HepG2 (cell line): ENCODE results near the gene THSD8. TPM values are rescaled to one million over a fixed set of nuclear protein-coding genes. Genes with fewer than 3 reads are reported as not detected.

Experiments
- BCLAF1 ChIP-seq: fragments of 450-650 bp; IDR thresholded peaks from 2 replicates; pipeline ENCODE4 v1.6.1; 2017; ENCODE audit warnings: mild to moderate bottlenecking
- GATAD2A ChIP-seq: IDR thresholded peaks from 2 replicates; pipeline ENCODE4 v1.6.1; 2016
- HNF4G ChIP-seq, 2 experiments: sonication (generic) in 1 of 2; formaldehyde crosslinking in 1 of 2; IDR thresholded peaks; 2 replicates each; pipeline versions ENCODE4 v1.4.0 to v1.6.1; 2011 to 2020; ENCODE audit warnings: borderline replicate concordance in 2 of 2, low read depth in 2 of 2, mild to moderate bottlenecking in 2 of 2, low read length in 1 of 2, missing genetic modification reagents in 1 of 2, moderate library complexity in 1 of 2
- KDM1A ChIP-seq: IDR thresholded peaks from 2 replicates; pipeline ENCODE4 v1.6.1; 2016; ENCODE audit warnings: missing compliant biosample characterization
- LBX2 ChIP-seq: sonication (generic); formaldehyde crosslinking; IDR thresholded peaks from 2 replicates; pipeline ENCODE4 v1.5.0; 2020; ENCODE audit warnings: missing genetic modification reagents, mild to moderate bottlenecking, borderline replicate concordance
- MLXIP ChIP-seq: sonication (generic); formaldehyde crosslinking; IDR thresholded peaks from 2 replicates; pipeline ENCODE4 v1.9.0; 2021; ENCODE audit warnings: missing genetic modification reagents, borderline replicate concordance
- NKX3-1 ChIP-seq: sonication (generic); formaldehyde crosslinking; IDR thresholded peaks from 2 replicates; pipeline ENCODE4 v1.5.0; 2020; ENCODE audit warnings: missing genetic modification reagents
- SNAPC5 ChIP-seq: sonication (generic); formaldehyde crosslinking; IDR thresholded peaks from 2 replicates; pipeline ENCODE4 v1.8.1; 2023; ENCODE audit warnings: mild to moderate bottlenecking, missing genetic modification reagents, borderline replicate concordance
- ZBTB49 ChIP-seq: sonication (generic); formaldehyde crosslinking; IDR thresholded peaks from 2 replicates; pipeline ENCODE4 v1.4.0; 2020; ENCODE audit warnings: missing genetic modification reagents, borderline replicate concordance
- ZNF841 ChIP-seq: sonication (generic); formaldehyde crosslinking; IDR thresholded peaks from 2 replicates; pipeline ENCODE4 v1.8.1; 2023; ENCODE audit warnings: missing genetic modification reagents, borderline replicate concordance
- polyA plus RNA-seq, 8 experiments: library from polyadenylated mRNA; depleted of rRNA in 3 of 8; stranded (reverse) in 7 of 8; unstranded in 1 of 8; fragments of >200 nt; fragmentation: Illumina TruSeq in 4 of 8; extraction: Trizol in 4 of 8; gene quantifications; 2 replicates each; pipeline versions ENCODE4 v1.2.1 to v1.2.3, GENCODE V29; 2011 to 2016; ENCODE audit warnings: low read depth in 4 of 8, missing spikeins in 1 of 8, mixed read lengths in 1 of 8; ENCODE audit not compliant: insufficient read depth in 1 of 8
- total RNA-seq, 5 experiments: library from RNA; depleted of rRNA; stranded (reverse); fragments of >200 nt; fragmentation: Illumina TruSeq; extraction: Trizol; gene quantifications; 2 replicates each; pipeline ENCODE4 v1.2.3, GENCODE V29; 2016; ENCODE audit warnings: low read depth in 1 of 5
- TF ChIP-seq, protein P1 (sequence below): sonication (generic); formaldehyde crosslinking; IDR thresholded peaks from 2 replicates; pipeline ENCODE4; 2020; ENCODE audit warnings: missing genetic modification reagents, mild to moderate bottlenecking, borderline replicate concordance
- TF ChIP-seq, protein P2 (sequence below): sonication (generic); formaldehyde crosslinking; IDR thresholded peaks from 2 replicates; pipeline ENCODE4 v1.8.1; 2023; ENCODE audit warnings: missing genetic modification reagents, mild to moderate bottlenecking, borderline replicate concordance

The THSD8 gene
- total and polyA plus RNA-seq, 2 of the 13 experiments (the other 11 are each of a cell fraction or from before 2014, with no cell fraction given), result 4.8 to 14.9 TPM

- TF ChIP-seq BCLAF1 (no peak), LBX2 (no peak), MLXIP (no peak), NKX3-1 (0 out of 2 replicates have a peak, but pooled peaks have one; percentile 68), GATAD2A (peak; percentile 59), HNF4G (IDR thresholded peaks at IDR 0.05; ENCODE audit: borderline replicate concordance, low read depth, low read length) (0 out of 2 replicates have a peak, but pooled peaks have one; percentile 39), HNF4G (CRISPR knock-in tag; IDR thresholded peaks at IDR 0.05; ENCODE audit: borderline replicate concordance, low read depth) (0 out of 2 replicates have a peak, but pooled peaks have one; percentile 31), ZBTB49 (CRISPR knock-in tag) (no peak), SNAPC5 (CRISPR knock-in tag) (no peak), KDM1A (CRISPR knock-in tag) (no peak), ZNF841 (no peak; the same call in 1 of the 2 replicates)
- TF ChIP-seq, protein P1, sequence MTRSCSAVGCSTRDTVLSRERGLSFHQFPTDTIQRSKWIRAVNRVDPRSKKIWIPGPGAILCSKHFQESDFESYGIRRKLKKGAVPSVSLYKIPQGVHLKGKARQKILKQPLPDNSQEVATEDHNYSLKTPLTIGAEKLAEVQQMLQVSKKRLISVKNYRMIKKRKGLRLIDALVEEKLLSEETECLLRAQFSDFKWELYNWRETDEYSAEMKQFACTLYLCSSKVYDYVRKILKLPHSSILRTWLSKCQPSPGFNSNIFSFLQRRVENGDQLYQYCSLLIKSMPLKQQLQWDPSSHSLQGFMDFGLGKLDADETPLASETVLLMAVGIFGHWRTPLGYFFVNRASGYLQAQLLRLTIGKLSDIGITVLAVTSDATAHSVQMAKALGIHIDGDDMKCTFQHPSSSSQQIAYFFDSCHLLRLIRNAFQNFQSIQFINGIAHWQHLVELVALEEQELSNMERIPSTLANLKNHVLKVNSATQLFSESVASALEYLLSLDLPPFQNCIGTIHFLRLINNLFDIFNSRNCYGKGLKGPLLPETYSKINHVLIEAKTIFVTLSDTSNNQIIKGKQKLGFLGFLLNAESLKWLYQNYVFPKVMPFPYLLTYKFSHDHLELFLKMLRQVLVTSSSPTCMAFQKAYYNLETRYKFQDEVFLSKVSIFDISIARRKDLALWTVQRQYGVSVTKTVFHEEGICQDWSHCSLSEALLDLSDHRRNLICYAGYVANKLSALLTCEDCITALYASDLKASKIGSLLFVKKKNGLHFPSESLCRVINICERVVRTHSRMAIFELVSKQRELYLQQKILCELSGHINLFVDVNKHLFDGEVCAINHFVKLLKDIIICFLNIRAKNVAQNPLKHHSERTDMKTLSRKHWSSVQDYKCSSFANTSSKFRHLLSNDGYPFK (CRISPR knock-in tag), result peak; percentile 56; the same call in 1 of the 2 replicates
- TF ChIP-seq, protein P2, sequence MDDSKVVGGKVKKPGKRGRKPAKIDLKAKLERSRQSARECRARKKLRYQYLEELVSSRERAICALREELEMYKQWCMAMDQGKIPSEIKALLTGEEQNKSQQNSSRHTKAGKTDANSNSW (CRISPR knock-in tag), result peak; percentile 56; the same call in 1 of the 2 replicates
These were observed at the start of gene THSD8, which contains the start of gene PRDX2 (continued) for GRCh38 chr19:12801466-12802266.
